Smooth muscle cell (in vitro differentiated cells): ENCODE measurements around the gene KRT31. TPM values are rescaled to one million over a fixed set of nuclear protein-coding genes. Genes with fewer than 3 reads are reported as not detected.
"Not testable (repeated sequence)": the region's sequence is repeated elsewhere in the genome, so short reads cannot be mapped to it uniquely, and the experiment has no call there.

ENCODE experiments used
- DNase-seq: peaks from one replicate; lab custom pipeline; 2025; ENCODE audit not compliant: unreplicated experiment; lab: John Stamatoyannopoulos, UW
- H2AFZ ChIP-seq: fragments of 200-600 bp; sonication (generic); 2 replicates; pipeline ENCODE4 v1.6.0; 2016; ENCODE audit warnings: antibody characterized with exemption, low read depth, mild to moderate bottlenecking
- H3F3A ChIP-seq: fragments of 200-600 bp; sonication (generic); 2 replicates; pipeline ENCODE4 v1.6.0; 2017; ENCODE audit warnings: antibody characterized with exemption, low read depth
- H3K27ac ChIP-seq: fragments of 200-600 bp; sonication (generic); 2 replicates; pipeline ENCODE4 v1.5.1; 2016; ENCODE audit warnings: low read depth, mild to moderate bottlenecking
- H3K27me3 ChIP-seq: fragments of 200-600 bp; sonication (generic); 2 replicates; pipeline ENCODE4 v1.6.1; 2016; ENCODE audit warnings: low read depth, mild to moderate bottlenecking
- H3K36me3 ChIP-seq: fragments of 200-600 bp; sonication (generic); 2 replicates; pipeline ENCODE4 v1.5.1; 2016; ENCODE audit warnings: low read depth
- H3K4me1 ChIP-seq: fragments of 200-600 bp; sonication (generic); 2 replicates; pipeline ENCODE4 v1.5.1; 2016; ENCODE audit warnings: low read depth
- H3K4me2 ChIP-seq: fragments of 200-600 bp; sonication (generic); 2 replicates; pipeline ENCODE4 v1.6.0; 2016; ENCODE audit warnings: mild to moderate bottlenecking
- H3K4me3 ChIP-seq: fragments of 200-600 bp; sonication (generic); 2 replicates; pipeline ENCODE4 v1.5.1; 2016; ENCODE audit warnings: mild to moderate bottlenecking
- H3K79me2 ChIP-seq: fragments of 200-600 bp; sonication (generic); 2 replicates; pipeline ENCODE4 v1.6.0; 2016; ENCODE audit warnings: low read depth, mild to moderate bottlenecking
- H3K9ac ChIP-seq: fragments of 200-600 bp; sonication (generic); 2 replicates; pipeline ENCODE4 v1.6.0; 2016; ENCODE audit warnings: low read depth
- H3K9me3 ChIP-seq: fragments of 200-600 bp; sonication (generic); replicated peaks from 2 replicates; pipeline ENCODE4 v1.5.1; 2016; ENCODE audit warnings: low read depth
- H4K20me1 ChIP-seq: fragments of 200-600 bp; sonication (generic); 2 replicates; pipeline ENCODE4 v1.6.0; 2016; ENCODE audit warnings: low read depth
- WGBS: methylation state at CpG from one replicate; pipeline ENCODE4 v1.1.7; 2016; ENCODE audit warnings: low lambda C conversion rate; 5-methylcytosine and 5-hydroxymethylcytosine counted together
- polyA plus RNA-seq: library from polyadenylated mRNA; unstranded; fragments of >200 nt; fragmentation: Nextera tagmentation; extraction: Ambion mirVana; gene quantifications from 2 replicates; pipeline ENCODE4 v1.2.1, GENCODE V29; 2016
- total RNA-seq: library from RNA; depleted of rRNA; stranded (reverse); fragments of >200 nt; gene quantifications from 2 replicates; pipeline ENCODE4 v1.2.3, GENCODE V29; 2014
- TF ChIP-seq, protein P1 (sequence below): fragments of 200-600 bp; sonication (generic); IDR thresholded peaks from 2 replicates; pipeline ENCODE4 v1.5.1; 2017; ENCODE audit warnings: borderline replicate concordance, mild to moderate bottlenecking, antibody characterized with exemption; ENCODE audit not compliant: insufficient read depth, poor library complexity, severe bottlenecking

The KRT31 gene
- total and polyA plus RNA-seq, 2 experiments from 2014 or later, result not detected

GRCh38 chr17:41383690-41384089, 13.7 kb downstream of the KRT31 start:
- 93% methylated on average over 1 of the region's 1 CpG for WGBS
- no peaks in the 10 kb centered on the region for H3K36me3 ChIP-seq
- no peak overlapping the region for H3K27ac ChIP-seq
- H3K4me1 ChIP-seq, result no peaks in the 10 kb centered on the region
- DNase-seq, result no peak
- no peaks in the 10 kb centered on the region for H3K79me2 ChIP-seq
- TF ChIP-seq, protein P1, sequence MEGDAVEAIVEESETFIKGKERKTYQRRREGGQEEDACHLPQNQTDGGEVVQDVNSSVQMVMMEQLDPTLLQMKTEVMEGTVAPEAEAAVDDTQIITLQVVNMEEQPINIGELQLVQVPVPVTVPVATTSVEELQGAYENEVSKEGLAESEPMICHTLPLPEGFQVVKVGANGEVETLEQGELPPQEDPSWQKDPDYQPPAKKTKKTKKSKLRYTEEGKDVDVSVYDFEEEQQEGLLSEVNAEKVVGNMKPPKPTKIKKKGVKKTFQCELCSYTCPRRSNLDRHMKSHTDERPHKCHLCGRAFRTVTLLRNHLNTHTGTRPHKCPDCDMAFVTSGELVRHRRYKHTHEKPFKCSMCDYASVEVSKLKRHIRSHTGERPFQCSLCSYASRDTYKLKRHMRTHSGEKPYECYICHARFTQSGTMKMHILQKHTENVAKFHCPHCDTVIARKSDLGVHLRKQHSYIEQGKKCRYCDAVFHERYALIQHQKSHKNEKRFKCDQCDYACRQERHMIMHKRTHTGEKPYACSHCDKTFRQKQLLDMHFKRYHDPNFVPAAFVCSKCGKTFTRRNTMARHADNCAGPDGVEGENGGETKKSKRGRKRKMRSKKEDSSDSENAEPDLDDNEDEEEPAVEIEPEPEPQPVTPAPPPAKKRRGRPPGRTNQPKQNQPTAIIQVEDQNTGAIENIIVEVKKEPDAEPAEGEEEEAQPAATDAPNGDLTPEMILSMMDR, result no peak
- no peak overlapping the region for H3K4me2 ChIP-seq
- no peaks in the 10 kb centered on the region for H3K27me3 ChIP-seq
- no peak overlapping the region for H2AFZ ChIP-seq
- no peaks in the 10 kb centered on the region for H3F3A ChIP-seq
- H4K20me1 ChIP-seq, result no peaks in the 10 kb centered on the region
- no peaks in the 10 kb centered on the region for H3K9me3 ChIP-seq
- no peak overlapping the region for H3K4me3 ChIP-seq
- no peak overlapping the region for H3K9ac ChIP-seq

GRCh38 chr17:41382394-41382793, 15.0 kb downstream of the KRT31 start:
- Histone ChIP-seq H3K36me3 (no peaks in the 10 kb centered on the region), H2AFZ (no peak overlapping the region), H3K4me1 (no peaks in the 10 kb centered on the region), H4K20me1 (no peaks in the 10 kb centered on the region), H3K4me3 (no peak overlapping the region), H3K9me3 (no peaks in the 10 kb centered on the region), H3K9ac (no peak overlapping the region), H3K4me2 (no peak overlapping the region), H3F3A (no peaks in the 10 kb centered on the region), H3K79me2 (no peaks in the 10 kb centered on the region), H3K27me3 (no peaks in the 10 kb centered on the region), H3K27ac (no peak overlapping the region)
- TF ChIP-seq, protein P1, result no peak
- DNase-seq, result no peak
- 82% methylated on average over 1 of the region's 1 CpG for WGBS

GRCh38 chr17:41381943-41382342, 15.5 kb downstream of the KRT31 start, which contains the start of gene KRT34:
KRT34 (minus strand) TSS chr17:41382306; CDS start chr17:41382246, 60 bp downstream.
- not testable (repeated sequence) for H3K36me3 ChIP-seq, H3K4me2 ChIP-seq, DNase-seq, H3K9ac ChIP-seq, H3K27me3 ChIP-seq, H2AFZ ChIP-seq, H3K4me1 ChIP-seq, H4K20me1 ChIP-seq, H3K79me2 ChIP-seq, H3F3A ChIP-seq, H3K4me3 ChIP-seq, H3K9me3 ChIP-seq
- H3K27ac ChIP-seq, result peak within 1 kb of the TSS; percentile 78
- WGBS, result 96% methylated on average over 13 of the region's 13 CpGs

DNA sequence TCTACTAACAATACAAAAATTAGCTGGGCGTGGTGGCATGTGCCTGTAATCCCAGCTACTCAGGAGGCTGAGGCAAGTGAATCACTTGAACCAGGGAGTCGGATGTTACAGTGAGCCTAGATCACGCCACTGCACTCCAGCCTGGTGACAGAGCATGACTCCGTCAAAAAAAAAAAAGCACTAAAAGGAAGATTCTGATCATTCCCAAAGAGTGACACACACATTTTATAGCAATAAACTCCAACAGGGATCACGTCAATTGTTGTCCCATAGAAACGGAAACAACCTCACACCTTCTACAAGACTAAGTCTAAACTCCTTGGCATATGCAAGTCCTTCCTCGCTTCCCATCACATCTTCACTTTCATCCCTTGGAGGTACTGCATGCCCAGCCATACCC, 17.3 kb downstream of the KRT31 start:
- Histone ChIP-seq H3K9ac (peak overlapping the region; percentile 44), H3K27ac (peak overlapping the region; percentile 78)
- 42% methylated on average over 7 of the region's 7 CpGs for WGBS
- H3K79me2 ChIP-seq, DNase-seq, H3K36me3 ChIP-seq, H3F3A ChIP-seq, H3K4me2 ChIP-seq, H2AFZ ChIP-seq, H3K4me1 ChIP-seq, H4K20me1 ChIP-seq, H3K4me3 ChIP-seq, H3K9me3 ChIP-seq, H3K27me3 ChIP-seq: not testable (repeated sequence)

GRCh38 chr17:41377546-41377945, 19.9 kb downstream of the KRT31 start:
- H3K9me3 ChIP-seq, result no peaks in the 10 kb centered on the region
- H3K27me3 ChIP-seq, result no peaks in the 10 kb centered on the region
- no peak overlapping the region for H3K4me2 ChIP-seq
- H2AFZ ChIP-seq, result peak overlapping the region; percentile 8
- no peak overlapping the region for H3K4me3 ChIP-seq
- H3K27ac ChIP-seq, result no peak overlapping the region
- no peak for DNase-seq
- no peaks in the 10 kb centered on the region for H3K79me2 ChIP-seq
- H3F3A ChIP-seq, result no peaks in the 10 kb centered on the region
- no peaks in the 10 kb centered on the region for H3K36me3 ChIP-seq
- no peak overlapping the region for H3K9ac ChIP-seq
- TF ChIP-seq, protein P1, result no peak
- H3K4me1 ChIP-seq, result no peaks in the 10 kb centered on the region
- 43% methylated on average over 2 of the region's 2 CpGs for WGBS
- no peaks in the 10 kb centered on the region for H4K20me1 ChIP-seq
